HL-60 (cell line): ENCODE measurements around the gene FBP1.

Experiments
- DNase-seq, 2 experiments: peaks; one replicate each; pipeline ENCODE4 v3.0.0-alpha.2; 2010 to 2020; ENCODE audit warnings: low read depth in 1 of 2, low spot score in 1 of 2
- H3K27ac ChIP-seq: fragments of 250-450 bp; sonication (Bioruptor Pico); replicated peaks from 2 replicates; pipeline ENCODE4 v1.5.1; 2020; ENCODE audit warnings: mild to moderate bottlenecking, moderate library complexity
- H3K27me3 ChIP-seq: fragments of 250-450 bp; sonication (Bioruptor Pico); 2 replicates; pipeline ENCODE4 v1.5.1; 2021; ENCODE audit warnings: mild to moderate bottlenecking, moderate library complexity; ENCODE audit not compliant: insufficient read depth, poor library complexity, severe bottlenecking
- H3K4me3 ChIP-seq: replicated peaks from 2 replicates; pipeline ENCODE4 v1.5.1; 2011; ENCODE audit warnings: mild to moderate bottlenecking, control low read depth, low read length; ENCODE audit not compliant: insufficient read depth
- CTCF ChIP-seq: IDR thresholded peaks from one replicate; pipeline ENCODE4 v1.5.1; 2011; ENCODE audit warnings: low read length, control low read depth, inconsistent platforms; ENCODE audit not compliant: insufficient read depth
- GABPA ChIP-seq: IDR thresholded peaks from 2 replicates; pipeline ENCODE4 v1.6.1; 2012; ENCODE audit warnings: low read depth
- POLR2AphosphoS5 ChIP-seq: IDR thresholded peaks from 2 replicates; pipeline ENCODE4 v1.6.1; 2012; ENCODE audit warnings: low read depth
- REST ChIP-seq: IDR thresholded peaks from 2 replicates; pipeline ENCODE4 v1.6.1; 2012; ENCODE audit warnings: low read depth; ENCODE audit not compliant: insufficient replicate concordance
- SPI1 ChIP-seq: IDR thresholded peaks from 2 replicates; pipeline ENCODE4 v1.6.1; 2012; ENCODE audit warnings: low read depth, mild to moderate bottlenecking, borderline replicate concordance

Gene FBP1

GRCh38 chr9:94603259-94604160 lies 35.8 kb downstream of the FBP1 start:
- Histone ChIP-seq H3K27ac (no peak overlapping the region), H3K27me3 (no peaks in the 10 kb centered on the region), H3K4me3 (no peak overlapping the region)
- TF ChIP-seq CTCF = peak; percentile 58
- TF ChIP-seq POLR2AphosphoS5 = no peak
- DNase-seq = peak; percentile 57 to 72

- H3K27ac ChIP-seq = no peak overlapping the region
- TF ChIP-seq CTCF (no peak), POLR2AphosphoS5 (no peak), REST (no peak), GABPA (no peak)
- no peaks in the 10 kb centered on the region for H3K27me3 ChIP-seq
- no peak for DNase-seq
- H3K4me3 ChIP-seq = no peak overlapping the region
These were observed 36.7 kb downstream of the FBP1 start for GRCh38 chr9:94602666-94603065.

- DNase-seq = no peak
- TF ChIP-seq SPI1 (no peak), REST (no peak)
- Histone ChIP-seq H3K27ac (no peak overlapping the region), H3K4me3 (no peak overlapping the region), H3K27me3 (no peaks in the 10 kb centered on the region)
These were observed 38.6 kb downstream of the FBP1 start for GRCh38 chr9:94600715-94601114.

- Histone ChIP-seq H3K27me3 (no peaks in the 10 kb centered on the region), H3K27ac (no peak overlapping the region), H3K4me3 (no peak overlapping the region)
- no peak for DNase-seq
- no peak for TF ChIP-seq SPI1
- no peak for TF ChIP-seq REST
- TF ChIP-seq CTCF = no peak
- no peak for TF ChIP-seq GABPA
- TF ChIP-seq POLR2AphosphoS5 = no peak
These were observed 39.1 kb downstream of the FBP1 start for GRCh38 chr9:94600258-94600657.
